ENCODE data around the gene FANCC. TPM values are rescaled to one million over a fixed set of nuclear protein-coding genes. Genes with fewer than 3 reads are reported as not detected.

Gene FANCC
- total and polyA plus RNA-seq, 2 of the 13 experiments (the other 11 are each of a cell fraction or from before 2014, with no cell fraction given), result 7.4 to 8.6 TPM

DNA sequence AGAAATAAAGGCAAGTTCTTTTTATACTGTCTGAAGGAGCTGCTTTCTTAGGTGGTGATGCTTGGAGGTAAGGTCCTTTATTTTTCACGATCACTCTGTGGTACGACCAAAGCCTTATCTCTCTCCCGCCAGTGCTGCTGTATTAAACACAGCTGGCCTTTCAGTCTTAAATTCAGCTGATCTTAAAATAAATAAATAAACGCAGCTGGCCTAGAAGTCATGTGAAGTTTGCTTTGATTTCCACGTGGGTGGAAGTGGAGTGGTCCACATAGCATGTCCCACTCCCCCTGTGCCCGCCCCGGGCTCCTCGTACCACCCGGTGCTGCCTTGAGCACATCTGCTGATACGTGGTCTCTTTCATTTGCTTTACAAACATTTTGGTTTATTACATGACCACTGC, 260.4 kb downstream of the FANCC start:
- POLR2A ChIA-PET, result no interaction called here
- H3K27ac ChIP-seq (ENCODE audit: extremely low read length, insufficient read depth, low read length), result peak overlapping the region; percentile 26
- no peak overlapping the region for H3K4me2 ChIP-seq (ENCODE audit: low read depth, low read length)
- no peak overlapping the region for H3K4me3 ChIP-seq (replicated peaks in 1 of 3; ENCODE audit: insufficient read depth in 1 of 3, low read depth in 2 of 3, low read length in 3 of 3)
- peaks cover 48% of the 10 kb centered on the region for H4K20me1 ChIP-seq (ENCODE audit: insufficient read depth, low read length)
- peaks cover 98% of the 10 kb centered on the region for H3K79me2 ChIP-seq (ENCODE audit: insufficient read depth, low read length)
- CTCF ChIA-PET (ENCODE audit: low intra/inter-chr PET ratio, low total read pairs), result no interaction called here
- H2AFZ ChIP-seq (ENCODE audit: low read length), result no peak overlapping the region
- intact Hi-C loops (cut with micrococcal nuclease; ENCODE audit: unreplicated experiment), result no loop called here
- TF ChIP-seq RNF219 (CRISPR knock-in tag; IDR thresholded peaks at IDR 0.05) (no peak), KLF15 (CRISPR knock-in tag; IDR thresholded peaks at IDR 0.05; ENCODE audit: borderline replicate concordance) (no peak), SRSF1 (optimal IDR thresholded peaks at IDR 0.05; ENCODE audit: low read depth, low read length) (no peak), MEF2D (CRISPR knock-in tag; IDR thresholded peaks at IDR 0.05) (no peak), ZNF260 (CRISPR knock-in tag; IDR thresholded peaks at IDR 0.05; ENCODE audit: borderline replicate concordance, low read depth) (no peak), ZSCAN9 (CRISPR knock-in tag; IDR thresholded peaks at IDR 0.05; ENCODE audit: borderline replicate concordance) (no peak), NFYC (CRISPR knock-in tag; IDR thresholded peaks at IDR 0.05) (no peak), ZNF629 (CRISPR knock-in tag; conservative IDR thresholded peaks at IDR 0.05) (no peak), ZFAT (CRISPR knock-in tag; conservative IDR thresholded peaks at IDR 0.05) (no peak), ZMAT3 (CRISPR knock-in tag; conservative IDR thresholded peaks at IDR 0.05) (no peak), TCF7L2 (IDR thresholded peaks at IDR 0.05; ENCODE audit: low read depth, low read length) (no peak), NCOA5 (CRISPR knock-in tag; IDR thresholded peaks at IDR 0.05) (no peak), ZNF343 (CRISPR knock-in tag; IDR thresholded peaks at IDR 0.05) (no peak)
- TF ChIP-seq, protein P1, sequence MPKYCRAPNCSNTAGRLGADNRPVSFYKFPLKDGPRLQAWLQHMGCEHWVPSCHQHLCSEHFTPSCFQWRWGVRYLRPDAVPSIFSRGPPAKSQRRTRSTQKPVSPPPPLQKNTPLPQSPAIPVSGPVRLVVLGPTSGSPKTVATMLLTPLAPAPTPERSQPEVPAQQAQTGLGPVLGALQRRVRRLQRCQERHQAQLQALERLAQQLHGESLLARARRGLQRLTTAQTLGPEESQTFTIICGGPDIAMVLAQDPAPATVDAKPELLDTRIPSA (CRISPR knock-in tag; IDR thresholded peaks at IDR 0.05; ENCODE audit: borderline replicate concordance), result no peak
- TF ChIP-seq, protein P2, sequence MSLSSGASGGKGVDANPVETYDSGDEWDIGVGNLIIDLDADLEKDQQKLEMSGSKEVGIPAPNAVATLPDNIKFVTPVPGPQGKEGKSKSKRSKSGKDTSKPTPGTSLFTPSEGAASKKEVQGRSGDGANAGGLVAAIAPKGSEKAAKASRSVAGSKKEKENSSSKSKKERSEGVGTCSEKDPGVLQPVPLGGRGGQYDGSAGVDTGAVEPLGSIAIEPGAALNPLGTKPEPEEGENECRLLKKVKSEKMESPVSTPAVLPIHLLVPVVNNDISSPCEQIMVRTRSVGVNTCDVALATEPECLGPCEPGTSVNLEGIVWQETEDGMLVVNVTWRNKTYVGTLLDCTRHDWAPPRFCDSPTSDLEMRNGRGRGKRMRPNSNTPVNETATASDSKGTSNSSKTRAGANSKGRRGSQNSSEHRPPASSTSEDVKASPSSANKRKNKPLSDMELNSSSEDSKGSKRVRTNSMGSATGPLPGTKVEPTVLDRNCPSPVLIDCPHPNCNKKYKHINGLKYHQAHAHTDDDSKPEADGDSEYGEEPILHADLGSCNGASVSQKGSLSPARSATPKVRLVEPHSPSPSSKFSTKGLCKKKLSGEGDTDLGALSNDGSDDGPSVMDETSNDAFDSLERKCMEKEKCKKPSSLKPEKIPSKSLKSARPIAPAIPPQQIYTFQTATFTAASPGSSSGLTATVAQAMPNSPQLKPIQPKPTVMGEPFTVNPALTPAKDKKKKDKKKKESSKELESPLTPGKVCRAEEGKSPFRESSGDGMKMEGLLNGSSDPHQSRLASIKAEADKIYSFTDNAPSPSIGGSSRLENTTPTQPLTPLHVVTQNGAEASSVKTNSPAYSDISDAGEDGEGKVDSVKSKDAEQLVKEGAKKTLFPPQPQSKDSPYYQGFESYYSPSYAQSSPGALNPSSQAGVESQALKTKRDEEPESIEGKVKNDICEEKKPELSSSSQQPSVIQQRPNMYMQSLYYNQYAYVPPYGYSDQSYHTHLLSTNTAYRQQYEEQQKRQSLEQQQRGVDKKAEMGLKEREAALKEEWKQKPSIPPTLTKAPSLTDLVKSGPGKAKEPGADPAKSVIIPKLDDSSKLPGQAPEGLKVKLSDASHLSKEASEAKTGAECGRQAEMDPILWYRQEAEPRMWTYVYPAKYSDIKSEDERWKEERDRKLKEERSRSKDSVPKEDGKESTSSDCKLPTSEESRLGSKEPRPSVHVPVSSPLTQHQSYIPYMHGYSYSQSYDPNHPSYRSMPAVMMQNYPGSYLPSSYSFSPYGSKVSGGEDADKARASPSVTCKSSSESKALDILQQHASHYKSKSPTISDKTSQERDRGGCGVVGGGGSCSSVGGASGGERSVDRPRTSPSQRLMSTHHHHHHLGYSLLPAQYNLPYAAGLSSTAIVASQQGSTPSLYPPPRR (CRISPR knock-in tag; IDR thresholded peaks at IDR 0.05; ENCODE audit: borderline replicate concordance), result no peak
- 81% methylated on average over 10 of the region's 10 CpGs for WGBS (ENCODE audit: low lambda C conversion rate)
- BruUV-seq (replicated peaks), result no TSS peak
- no peak overlapping the region for H3K9ac ChIP-seq (ENCODE audit: insufficient read depth, low read depth, low read length)
- FAIRE-seq (no peak), ATAC-seq (no peak), DNase-seq (ENCODE audit: low spot score) (no peak)
- H3K9me3 ChIP-seq (ENCODE audit: low read length), result no peaks in the 10 kb centered on the region
- H3K36me3 ChIP-seq (replicated peaks in 1 of 2; ENCODE audit: control insufficient read depth in 1 of 2, insufficient read depth in 2 of 2, low read length in 2 of 2), result peaks cover 12 to 66% of the 10 kb centered on the region in 2 experiments
- H3K4me1 ChIP-seq (ENCODE audit: insufficient read depth, low read length), result peaks cover 92% of the 10 kb centered on the region
- in situ Hi-C loops (cut with HindIII; ENCODE audit: extremely low pct_ligation_motif_present, low pct_unique_long_range_greater_than_20kb), result no loop called here
- H3K27me3 ChIP-seq (ENCODE audit: control insufficient read depth in 1 of 2, insufficient read depth in 2 of 2, low read length in 2 of 2), result no peaks in the 10 kb centered on the region
